DND-41 (cell line): ENCODE data around the gene EFTUD2.

Experiments
- ATAC-seq: fragments of 200-7000 bp; cut with Tn5 transposase; 3 replicates; pipeline ENCODE4 v1.9.1; 2021; ENCODE audit warnings: low read depth; ENCODE audit not compliant: insufficient read depth
- DNase-seq: peaks from one replicate; pipeline ENCODE4 v3.0.0-alpha.2; 2020
- H2AFZ ChIP-seq: 2 replicates; pipeline ENCODE4 v1.6.0; 2012; ENCODE audit warnings: low read depth, low read length
- H3K27ac ChIP-seq: 2 replicates; pipeline ENCODE4 v1.5.1; 2012; ENCODE audit warnings: low read length, inconsistent platforms
- H3K27me3 ChIP-seq: fragments of 200-600 bp; sonication (generic); 2 replicates; pipeline ENCODE4 v1.6.0; 2012; ENCODE audit warnings: low read length, mild to moderate bottlenecking, inconsistent platforms; ENCODE audit not compliant: insufficient read depth, poor library complexity
- H3K36me3 ChIP-seq: 2 replicates; pipeline ENCODE4 v1.5.1; 2012; ENCODE audit warnings: low read length, inconsistent platforms; ENCODE audit not compliant: insufficient read depth
- H3K4me1 ChIP-seq: 2 replicates; pipeline ENCODE4 v1.5.1; 2012; ENCODE audit warnings: mild to moderate bottlenecking, low read length; ENCODE audit not compliant: insufficient read depth
- H3K4me2 ChIP-seq: 2 replicates; pipeline ENCODE4 v1.6.0; 2012; ENCODE audit warnings: mild to moderate bottlenecking, moderate library complexity, low read length, inconsistent platforms; ENCODE audit not compliant: insufficient read depth
- H3K4me3 ChIP-seq, 2 experiments: fragments of 200-600 bp in 1 of 2; shearing (Covaris generic) in 1 of 2; 2 replicates each; pipeline ENCODE4 v1.5.1; 2012 to 2016; ENCODE audit warnings: inconsistent platforms in 2 of 2, low read length in 2 of 2, mild to moderate bottlenecking in 2 of 2, low read depth in 1 of 2, moderate library complexity in 1 of 2
- H3K79me2 ChIP-seq: 2 replicates; pipeline ENCODE4 v1.6.0; 2012; ENCODE audit warnings: low read length, inconsistent platforms; ENCODE audit not compliant: insufficient read depth
- H3K9ac ChIP-seq: 2 replicates; pipeline ENCODE4 v1.6.0; 2012; ENCODE audit warnings: low read depth, mild to moderate bottlenecking, inconsistent platforms, low read length, moderate library complexity
- H3K9me3 ChIP-seq: 2 replicates; pipeline ENCODE4 v1.5.1; 2012; ENCODE audit warnings: low read length, moderate library complexity, mild to moderate bottlenecking, inconsistent platforms; ENCODE audit not compliant: insufficient read depth, severe bottlenecking
- H4K20me1 ChIP-seq: 2 replicates; pipeline ENCODE4 v1.6.0; 2012; ENCODE audit warnings: low read length; ENCODE audit not compliant: insufficient read depth
- EZH2 ChIP-seq: IDR thresholded peaks from 3 replicates; pipeline ENCODE4 v1.6.1; 2012; ENCODE audit warnings: borderline replicate concordance, low read depth, mild to moderate bottlenecking, moderate library complexity, low read length, inconsistent platforms; ENCODE audit not compliant: severe bottlenecking
- TF ChIP-seq, protein P1 (sequence below): IDR thresholded peaks from 2 replicates; pipeline ENCODE4 v1.5.1; 2012; ENCODE audit warnings: borderline replicate concordance, low read length, moderate library complexity, mild to moderate bottlenecking; ENCODE audit not compliant: poor library complexity, severe bottlenecking; ENCODE audit errors: extremely low read depth

Gene EFTUD2

DNA sequence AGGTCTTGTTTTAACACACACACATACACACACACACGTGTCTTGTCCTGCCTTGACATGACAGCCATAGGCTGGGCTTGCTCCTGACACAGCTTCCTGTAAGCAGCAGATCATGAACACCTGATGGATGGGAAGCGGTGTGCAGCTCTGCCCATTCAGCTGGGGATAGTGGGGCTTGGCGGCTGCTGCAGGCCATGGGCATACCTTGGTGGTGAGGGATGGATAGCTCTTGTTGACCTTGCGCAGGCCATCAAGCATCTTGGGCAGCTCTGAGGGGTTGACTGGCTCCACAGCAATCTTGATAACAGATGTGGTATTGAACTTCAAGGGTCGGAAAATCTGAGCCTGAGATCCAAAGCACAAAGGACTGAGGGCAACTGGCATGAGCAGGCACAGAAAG is 39.5 kb downstream of the EFTUD2 start:
- Histone ChIP-seq H3K27ac (no peak overlapping the region), H3K27me3 (no peaks in the 10 kb centered on the region), H3K9me3 (no peaks in the 10 kb centered on the region), H3K4me3 (no peak overlapping the region), H3K79me2 (no peaks in the 10 kb centered on the region), H3K36me3 (peaks cover 92% of the 10 kb centered on the region), H4K20me1 (peaks cover 3% of the 10 kb centered on the region), H2AFZ (no peak overlapping the region), H3K4me1 (no peaks in the 10 kb centered on the region), H3K4me2 (no peak overlapping the region), H3K9ac (no peak overlapping the region)
- no peak for DNase-seq
- no peak for ATAC-seq
- TF ChIP-seq EZH2 = no peak
- TF ChIP-seq, protein P1, sequence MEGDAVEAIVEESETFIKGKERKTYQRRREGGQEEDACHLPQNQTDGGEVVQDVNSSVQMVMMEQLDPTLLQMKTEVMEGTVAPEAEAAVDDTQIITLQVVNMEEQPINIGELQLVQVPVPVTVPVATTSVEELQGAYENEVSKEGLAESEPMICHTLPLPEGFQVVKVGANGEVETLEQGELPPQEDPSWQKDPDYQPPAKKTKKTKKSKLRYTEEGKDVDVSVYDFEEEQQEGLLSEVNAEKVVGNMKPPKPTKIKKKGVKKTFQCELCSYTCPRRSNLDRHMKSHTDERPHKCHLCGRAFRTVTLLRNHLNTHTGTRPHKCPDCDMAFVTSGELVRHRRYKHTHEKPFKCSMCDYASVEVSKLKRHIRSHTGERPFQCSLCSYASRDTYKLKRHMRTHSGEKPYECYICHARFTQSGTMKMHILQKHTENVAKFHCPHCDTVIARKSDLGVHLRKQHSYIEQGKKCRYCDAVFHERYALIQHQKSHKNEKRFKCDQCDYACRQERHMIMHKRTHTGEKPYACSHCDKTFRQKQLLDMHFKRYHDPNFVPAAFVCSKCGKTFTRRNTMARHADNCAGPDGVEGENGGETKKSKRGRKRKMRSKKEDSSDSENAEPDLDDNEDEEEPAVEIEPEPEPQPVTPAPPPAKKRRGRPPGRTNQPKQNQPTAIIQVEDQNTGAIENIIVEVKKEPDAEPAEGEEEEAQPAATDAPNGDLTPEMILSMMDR = no peak

DNA sequence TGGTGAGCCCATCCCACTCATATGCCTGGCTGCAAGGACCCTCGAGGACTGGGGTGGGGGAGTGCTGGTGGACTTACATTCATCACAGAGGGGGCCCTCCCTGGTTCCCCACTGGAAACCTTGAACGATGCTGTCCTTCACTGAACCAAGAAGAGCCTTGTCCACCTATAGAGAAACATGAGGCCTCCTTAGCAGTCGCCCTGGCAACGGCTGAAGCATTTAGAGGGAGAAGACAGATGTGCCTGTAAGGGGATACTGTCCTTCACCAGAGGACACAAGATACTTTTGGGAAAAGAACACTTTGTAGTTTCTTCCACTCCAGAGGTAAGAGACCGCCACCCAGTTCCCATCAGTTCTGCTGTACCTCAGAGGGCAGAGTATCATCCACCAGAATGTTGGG is 45.1 kb downstream of the EFTUD2 start:
- peaks cover 3% of the 10 kb centered on the region; the same call in 1 of the 2 replicates for H4K20me1 ChIP-seq
- no peaks in the 10 kb centered on the region for H3K79me2 ChIP-seq
- no peak overlapping the region for H3K27ac ChIP-seq
- no peak overlapping the region for H3K9ac ChIP-seq
- no peak for DNase-seq
- peaks cover 86% of the 10 kb centered on the region for H3K36me3 ChIP-seq
- no peaks in the 10 kb centered on the region for H3K4me1 ChIP-seq
- no peak for ATAC-seq
- no peak overlapping the region for H2AFZ ChIP-seq
- H3K4me3 ChIP-seq = no peak overlapping the region
- H3K4me2 ChIP-seq = no peak overlapping the region
- H3K27me3 ChIP-seq = no peaks in the 10 kb centered on the region
- TF ChIP-seq, protein P1 = no peak
- TF ChIP-seq EZH2 = no peak
- no peaks in the 10 kb centered on the region for H3K9me3 ChIP-seq

DNA sequence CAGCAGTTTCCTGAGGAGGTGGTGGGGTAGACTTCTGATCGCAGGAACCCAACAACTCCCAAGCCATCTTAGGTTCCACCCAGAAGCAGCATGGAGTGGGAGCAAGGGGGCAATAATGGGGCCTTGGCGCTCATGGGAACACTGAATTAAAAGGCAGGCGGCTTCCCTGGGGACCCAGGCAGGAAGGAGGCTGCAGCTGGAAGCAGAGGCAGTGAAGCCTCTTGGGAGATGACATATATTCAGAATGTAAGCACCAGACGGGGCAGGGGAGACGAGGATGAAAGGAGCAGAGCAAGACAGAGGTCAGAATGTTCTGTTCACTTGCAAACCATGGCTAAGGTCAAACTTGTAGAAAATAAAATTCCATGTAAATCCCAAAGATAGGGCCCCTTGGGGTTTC is 48.6 kb downstream of the EFTUD2 start:
- no peak overlapping the region for H3K4me3 ChIP-seq
- H3K4me1 ChIP-seq = no peaks in the 10 kb centered on the region
- H4K20me1 ChIP-seq = no peaks in the 10 kb centered on the region
- no peaks in the 10 kb centered on the region for H3K27me3 ChIP-seq
- H3K9me3 ChIP-seq = no peaks in the 10 kb centered on the region
- H3K27ac ChIP-seq = no peak overlapping the region
- no peak for DNase-seq
- no peak for ATAC-seq
- no peaks in the 10 kb centered on the region for H3K79me2 ChIP-seq
- peaks cover 52% of the 10 kb centered on the region for H3K36me3 ChIP-seq
- TF ChIP-seq, protein P1 = no peak
- no peak for TF ChIP-seq EZH2
- H3K9ac ChIP-seq = no peak overlapping the region
- no peak overlapping the region for H3K4me2 ChIP-seq
- no peak overlapping the region for H2AFZ ChIP-seq

DNA sequence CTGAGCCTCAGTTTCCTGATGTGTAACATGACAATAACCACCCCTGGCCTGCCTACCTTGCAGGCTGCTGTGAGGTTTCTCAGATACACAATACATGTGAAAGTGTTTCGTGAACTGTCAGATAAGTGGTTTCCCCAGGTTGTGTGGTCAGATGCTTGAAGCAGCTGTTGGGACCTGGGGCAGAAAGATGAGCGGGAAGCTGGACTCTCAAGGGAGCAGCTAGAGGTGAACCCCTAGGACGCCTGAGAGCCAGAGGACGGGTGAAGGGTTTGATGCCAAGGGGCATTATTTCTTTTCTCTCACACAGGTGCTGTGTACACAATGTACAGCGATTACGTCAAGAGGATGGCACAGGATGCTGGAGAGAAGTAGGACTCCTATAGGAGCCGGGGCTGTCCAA is 49.2 kb downstream of the EFTUD2 start:
- no peak overlapping the region for H2AFZ ChIP-seq
- H4K20me1 ChIP-seq = no peaks in the 10 kb centered on the region
- H3K79me2 ChIP-seq = no peaks in the 10 kb centered on the region
- no peak for TF ChIP-seq EZH2
- TF ChIP-seq, protein P1 = no peak
- no peak for ATAC-seq
- no peaks in the 10 kb centered on the region for H3K9me3 ChIP-seq
- no peak overlapping the region for H3K27ac ChIP-seq
- DNase-seq = no peak
- no peak overlapping the region for H3K4me2 ChIP-seq
- no peak overlapping the region for H3K4me3 ChIP-seq
- H3K27me3 ChIP-seq = no peaks in the 10 kb centered on the region
- H3K9ac ChIP-seq = no peak overlapping the region
- H3K36me3 ChIP-seq = peaks cover 49% of the 10 kb centered on the region
- H3K4me1 ChIP-seq = no peaks in the 10 kb centered on the region
